Kidney (tissue), 14 donors: Measurements from ENCODE around the gene AKAP17A. TPM values are rescaled to one million over a fixed set of nuclear protein-coding genes. Genes with fewer than 3 reads are reported as not detected.

Source experiments
- DNase-seq, 5 donors: peaks; one replicate each; pipeline ENCODE4 v3.0.0-alpha.2; 2013 to 2020
- FAIRE-seq: peaks from 2 replicates; lab custom pipeline; 2012; peaks lifted over from hg19 to GRCh38; lab: Jason Lieb, UNC
- H3K27ac ChIP-seq, 2 donors: one replicate each; pipeline ENCODE4 v1.7.0; 2013; ENCODE audit warnings: low read depth in 2 of 2, low read length in 2 of 2, inconsistent platforms in 1 of 2
- H3K27me3 ChIP-seq: one replicate; pipeline ENCODE4 v1.7.1; 2013; ENCODE audit warnings: low read length, inconsistent platforms; ENCODE audit not compliant: control insufficient read depth, insufficient read depth
- H3K36me3 ChIP-seq, 3 donors: one replicate each; pipeline versions ENCODE4 v1.7.0 to v1.7.1; 2013; ENCODE audit warnings: low read length in 3 of 3, control low read depth in 1 of 3, inconsistent platforms in 1 of 3; ENCODE audit not compliant: insufficient read depth in 3 of 3, control insufficient read depth in 2 of 3
- H3K4me1 ChIP-seq, 3 donors: one replicate each; pipeline versions ENCODE4 v1.7.0 to v1.7.1; 2013; ENCODE audit warnings: low read length in 3 of 3, inconsistent platforms in 1 of 3, low read depth in 1 of 3; ENCODE audit not compliant: control insufficient read depth in 2 of 3, insufficient read depth in 2 of 3
- H3K4me3 ChIP-seq, 3 donors: one replicate each; pipeline versions ENCODE4 v1.7.0 to v1.8.1; 2013; ENCODE audit warnings: low read length in 3 of 3, control low read depth in 1 of 3, inconsistent platforms in 1 of 3
- H3K9ac ChIP-seq, 3 donors: one replicate each; pipeline versions ENCODE4 v1.7.0 to v1.7.1; 2013; ENCODE audit warnings: low read length in 3 of 3, control low read depth in 1 of 3, inconsistent platforms in 1 of 3
- H3K9me3 ChIP-seq, 3 donors: one replicate each; pipeline versions ENCODE4 v1.7.0 to v1.7.1; 2013; ENCODE audit warnings: low read length in 3 of 3, control low read depth in 1 of 3, inconsistent platforms in 1 of 3; ENCODE audit not compliant: control insufficient read depth in 2 of 3, insufficient read depth in 1 of 3
- intact Hi-C: fragments of 100-400 bp; cut with DNase I; formaldehyde crosslinking; loops from one replicate; pipeline ENCODE4 v1.11.1; 2022
- polyA plus RNA-seq: library from polyadenylated mRNA; stranded (reverse); fragments of 350-450 nt; fragmentation: Illumina TruSeq; extraction: RNeasy Lipid Tissue Mini Kit (QIAGEN cat#74804); gene quantifications from one replicate; pipeline ENCODE4 v1.2.3, GENCODE V29; 2014; ENCODE audit warnings: low read depth, low replicate concordance; ENCODE audit not compliant: insufficient read depth
- total RNA-seq: library from RNA; stranded (reverse); fragmentation: NEBNext Ultra II Directional; extraction: Animal tissue kit (Norgen Biotek cat#: 25700); gene quantifications from one replicate; pipeline ENCODE4 v1.2.1, GENCODE V29; 2021
- TF ChIP-seq, protein P1 (sequence below): IDR thresholded peaks from 3 replicates; pipeline ENCODE4 v1.5.1; 2012; ENCODE audit warnings: mild to moderate bottlenecking, moderate library complexity, borderline replicate concordance; ENCODE audit not compliant: insufficient read depth; ENCODE audit errors: extremely low read depth
- donor health status: control.
- donor health status: control.
- donor health status: control.
- donor health status: control.
- donor health status: control.
- donor health status: DM: yes; HTN: yes; CAD: no.
- donor health status: Normal renal cell carcinoma (clear cell type).

Gene AKAP17A
- total and polyA plus RNA-seq, 2 donors from 2014 or later: 19.6 to 45.1 TPM

DNA sequence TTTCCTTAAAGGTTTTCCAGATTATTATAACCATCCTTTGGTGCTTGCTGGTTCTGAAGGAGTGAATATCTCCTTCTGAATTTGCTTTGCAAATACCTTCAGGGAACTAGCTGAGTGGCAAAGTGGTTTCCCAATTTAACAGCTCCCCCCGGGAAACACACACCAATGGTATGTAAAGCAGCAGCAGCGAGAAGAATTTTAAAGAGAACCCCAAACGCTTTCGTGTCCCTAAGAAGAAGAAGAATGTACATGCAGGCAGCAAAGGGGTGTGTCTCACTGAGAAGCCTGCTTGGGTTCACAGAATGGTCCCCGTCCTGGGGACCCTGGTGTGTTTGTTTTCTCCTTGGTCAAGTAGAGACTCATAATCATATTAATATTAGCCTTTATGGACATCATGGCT, 4.2 kb upstream of the AKAP17A start:
- Histone ChIP-seq H3K27me3 (no peaks in the 10 kb centered on the region), H3K36me3 (no peaks in the 10 kb centered on the region), H3K9ac (no peak overlapping the region), H3K4me3 (no peak overlapping the region), H3K27ac (no peak overlapping the region), H3K4me1 (no peaks in the 10 kb centered on the region), H3K9me3 (no peaks in the 10 kb centered on the region)
- intact Hi-C loops: no loop called here
- FAIRE-seq (no peak), DNase-seq (no peak)
- TF ChIP-seq, protein P1, sequence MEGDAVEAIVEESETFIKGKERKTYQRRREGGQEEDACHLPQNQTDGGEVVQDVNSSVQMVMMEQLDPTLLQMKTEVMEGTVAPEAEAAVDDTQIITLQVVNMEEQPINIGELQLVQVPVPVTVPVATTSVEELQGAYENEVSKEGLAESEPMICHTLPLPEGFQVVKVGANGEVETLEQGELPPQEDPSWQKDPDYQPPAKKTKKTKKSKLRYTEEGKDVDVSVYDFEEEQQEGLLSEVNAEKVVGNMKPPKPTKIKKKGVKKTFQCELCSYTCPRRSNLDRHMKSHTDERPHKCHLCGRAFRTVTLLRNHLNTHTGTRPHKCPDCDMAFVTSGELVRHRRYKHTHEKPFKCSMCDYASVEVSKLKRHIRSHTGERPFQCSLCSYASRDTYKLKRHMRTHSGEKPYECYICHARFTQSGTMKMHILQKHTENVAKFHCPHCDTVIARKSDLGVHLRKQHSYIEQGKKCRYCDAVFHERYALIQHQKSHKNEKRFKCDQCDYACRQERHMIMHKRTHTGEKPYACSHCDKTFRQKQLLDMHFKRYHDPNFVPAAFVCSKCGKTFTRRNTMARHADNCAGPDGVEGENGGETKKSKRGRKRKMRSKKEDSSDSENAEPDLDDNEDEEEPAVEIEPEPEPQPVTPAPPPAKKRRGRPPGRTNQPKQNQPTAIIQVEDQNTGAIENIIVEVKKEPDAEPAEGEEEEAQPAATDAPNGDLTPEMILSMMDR: no peak

DNA sequence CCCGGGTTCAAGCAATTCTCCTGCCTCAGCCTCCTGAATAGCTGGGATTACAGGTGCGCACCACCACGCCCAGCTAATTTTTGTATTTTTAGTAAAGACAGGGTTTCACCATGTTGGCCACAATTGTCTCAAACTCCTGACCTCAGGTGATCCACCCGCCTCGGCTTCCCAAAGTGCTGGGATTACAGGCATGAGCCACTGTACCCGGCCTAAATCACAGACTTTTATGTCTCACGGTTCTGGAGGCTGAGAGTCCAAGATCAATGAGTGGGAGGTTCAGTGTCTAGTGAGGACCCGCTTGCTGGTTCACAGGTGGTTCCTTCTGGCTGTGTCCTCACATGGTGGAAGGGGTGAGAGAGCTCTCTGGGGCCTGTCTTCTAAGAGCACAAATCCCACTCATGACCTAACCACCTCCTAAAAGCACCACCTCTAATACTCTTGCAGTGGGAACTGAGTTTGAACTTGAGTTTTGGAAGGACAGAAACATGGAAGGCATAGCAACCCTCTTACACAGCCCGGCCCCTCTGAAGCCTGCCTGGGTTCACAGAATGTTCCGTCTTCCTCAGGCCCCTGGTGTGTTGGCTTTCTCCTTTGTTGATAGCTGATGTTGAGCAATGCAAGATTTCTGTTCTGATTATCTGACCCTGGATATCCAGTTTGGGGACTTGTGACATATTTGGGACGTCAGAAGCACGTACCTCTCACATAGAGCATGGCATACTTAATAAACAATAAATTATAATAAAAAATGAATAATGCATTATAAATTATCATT, 1.9 kb upstream of the AKAP17A start:
- H3K4me1 ChIP-seq: peaks cover 0 to 11% (median 0%) of the 10 kb centered on the region in 3 donors
- intact Hi-C loops: no loop called here
- DNase-seq: no peak
- H3K4me3 ChIP-seq: no peak overlapping the region
- no peaks in the 10 kb centered on the region for H3K9me3 ChIP-seq
- H3K9ac ChIP-seq: no peak overlapping the region
- no peaks in the 10 kb centered on the region for H3K27me3 ChIP-seq
- no peak for FAIRE-seq
- TF ChIP-seq, protein P1: no peak
- H3K27ac ChIP-seq: no peak overlapping the region
- peaks cover 4 to 9% (median 6%) of the 10 kb centered on the region in 3 donors for H3K36me3 ChIP-seq

DNA sequence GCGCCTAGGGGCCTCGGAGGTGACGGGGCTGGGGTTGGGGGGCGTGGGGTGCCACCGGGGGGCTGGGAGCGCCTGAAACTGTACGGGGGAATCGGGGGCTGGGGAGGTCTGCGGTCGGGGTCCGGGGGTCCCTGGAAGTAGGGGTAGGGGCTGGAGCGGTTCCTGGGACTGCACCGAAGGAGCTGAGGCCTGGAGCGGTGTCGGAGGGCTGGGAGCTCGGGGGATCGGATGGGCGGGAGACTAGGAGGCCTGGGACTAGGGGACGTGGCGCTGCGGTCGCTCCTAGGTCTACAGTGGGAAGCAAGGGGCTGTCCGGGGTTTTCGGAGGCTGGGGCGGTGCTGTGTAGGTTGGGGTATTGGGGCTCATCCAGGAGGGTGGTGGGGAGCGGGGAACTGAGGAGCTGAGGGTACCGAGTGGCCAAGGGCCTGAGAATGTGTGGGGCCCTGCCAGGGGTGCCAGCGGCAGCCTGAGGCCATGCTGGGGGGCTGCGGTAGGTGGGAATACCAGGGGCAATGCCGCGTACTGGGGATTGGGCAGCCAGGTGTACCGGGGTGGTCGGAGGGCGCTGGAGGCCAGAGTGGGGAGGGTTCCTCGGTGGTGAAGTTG, 562 bp downstream of the AKAP17A start:
- no peaks in the 10 kb centered on the region for H3K9me3 ChIP-seq
- H3K4me1 ChIP-seq: peaks cover 0 to 13% (median 0%) of the 10 kb centered on the region in 3 donors
- H3K4me3 ChIP-seq: peak overlapping the region; percentile 71 to 79 (median 75)
- peak overlapping the region in 1 of 2 donors; percentile 47 for H3K27ac ChIP-seq
- TF ChIP-seq, protein P1: no peak
- peaks cover 10 to 30% (median 19%) of the 10 kb centered on the region in 3 donors for H3K36me3 ChIP-seq
- H3K27me3 ChIP-seq: no peaks in the 10 kb centered on the region
- DNase-seq (peak in 3 of 5 donors; percentile 23 to 81 (median 76)), FAIRE-seq (no peak)
- intact Hi-C loops: no loop called here
- peak overlapping the region; percentile 55 to 81 (median 80) for H3K9ac ChIP-seq
